Prostate gland (tissue), 2 donors: Measurements from ENCODE around the gene PADI2. TPM values are rescaled to one million over a fixed set of nuclear protein-coding genes. Genes with fewer than 3 reads are reported as not detected.

Experiments used
- DNase-seq: peaks from one replicate; pipeline ENCODE4 v3.0.0-alpha.2; 2019; ENCODE audit warnings: low spot score
- H3K27ac ChIP-seq, 2 donors: fragments of 200-600 bp; sonication (generic); 2 replicates each; pipeline ENCODE4 v1.5.1; 2017 to 2019
- H3K27me3 ChIP-seq: fragments of 200-600 bp; sonication (generic); replicated peaks from 2 replicates; pipeline ENCODE4 v1.5.1; 2019; ENCODE audit not compliant: insufficient read depth
- H3K36me3 ChIP-seq, 2 donors: fragments of 200-600 bp; sonication (generic); 1 replicate in 1 of 2; 2 replicates in 1 of 2; pipeline versions ENCODE4 v1.5.1 to v1.8.1; 2017 to 2019
- H3K4me1 ChIP-seq: fragments of 200-600 bp; sonication (generic); replicated peaks from 2 replicates; pipeline ENCODE4 v1.5.1; 2019
- H3K4me3 ChIP-seq, 2 donors: fragments of 200-600 bp; sonication (generic); 2 replicates each; pipeline ENCODE4 v1.5.1; 2017 to 2019
- H3K9me3 ChIP-seq: fragments of 200-600 bp; sonication (generic); 2 replicates; pipeline ENCODE4 v1.5.1; 2017
- POLR2A ChIP-seq: fragments of 450-650 bp; IDR thresholded peaks from one replicate; pipeline ENCODE4 v1.6.1; 2016; ENCODE audit warnings: antibody characterized with exemption, mild to moderate bottlenecking
- POLR2AphosphoS5 ChIP-seq: sonication (generic); formaldehyde crosslinking; IDR thresholded peaks from one replicate; pipeline ENCODE4 v1.6.1; 2017; ENCODE audit warnings: antibody characterized with exemption
- WGBS: methylation state at CpG from one replicate; pipeline ENCODE4 v1.1.5; 2018; 5-methylcytosine and 5-hydroxymethylcytosine counted together
- intact Hi-C: fragments of 100-400 bp; cut with DNase I; formaldehyde crosslinking; loops from one replicate; pipeline ENCODE4 v1.14.2; 2022
- total RNA-seq, 2 donors: library from RNA; depleted of rRNA; stranded (reverse); fragments of >200 nt; gene quantifications; one replicate each; pipeline ENCODE4 v1.1.0, GENCODE V29; 2016
- TF ChIP-seq, protein P1 (sequence below), 4 experiments: fragments of 200-600 bp in 2 of 4; fragments of 450-650 bp in 2 of 4; sonication (generic) in 2 of 4; IDR thresholded peaks; 1 replicate in 3 of 4; 2 replicates in 1 of 4; pipeline ENCODE4 v1.5.1; 2016 to 2019; ENCODE audit warnings: antibody characterized with exemption in 4 of 4, mild to moderate bottlenecking in 2 of 4, moderate library complexity in 2 of 4

PADI2 gene
- total RNA-seq, 2 donors from 2014 or later: 1.1 to 5.0 TPM

DNA sequence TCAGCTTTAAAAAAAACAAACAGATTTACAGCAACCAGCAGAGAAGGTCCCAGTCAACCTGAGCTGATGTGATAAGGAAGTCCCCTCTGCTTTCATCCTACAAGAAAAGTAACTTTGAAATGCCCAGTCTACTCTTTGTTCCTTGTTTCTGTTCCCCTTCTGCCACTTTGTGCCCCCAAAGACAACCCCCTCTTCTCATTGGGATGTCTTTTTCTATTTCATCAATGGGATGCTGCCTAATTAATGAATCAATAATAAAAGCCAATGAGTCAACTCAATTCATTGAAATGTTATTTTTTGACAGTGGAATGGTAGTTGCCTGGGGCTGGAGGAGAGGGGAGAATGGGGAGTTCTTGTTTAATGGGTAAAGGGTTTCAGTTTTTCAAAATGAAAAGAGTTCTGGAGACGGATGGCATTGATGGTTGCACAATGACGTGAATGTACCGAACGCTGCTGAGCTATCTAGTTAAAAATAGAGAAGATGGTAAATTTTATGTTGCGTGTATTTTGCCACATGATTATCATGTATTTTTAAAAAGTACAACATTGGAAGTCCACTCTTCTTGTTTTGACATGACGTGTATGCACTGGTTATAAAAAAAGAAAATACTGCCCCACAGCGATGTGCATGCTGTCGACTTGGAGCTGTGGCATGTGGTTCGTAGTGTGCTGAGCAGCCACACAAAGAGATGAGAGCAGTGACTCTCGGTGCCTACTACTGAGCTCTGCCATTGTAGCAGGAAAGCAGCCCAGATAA is 22.4 kb upstream of the PADI2 start:
- Histone ChIP-seq H3K27ac (no peak overlapping the region), H3K4me3 (no peak overlapping the region), H3K4me1 (no peaks in the 10 kb centered on the region), H3K27me3 (no peaks in the 10 kb centered on the region), H3K9me3 (no peaks in the 10 kb centered on the region), H3K36me3 (no peaks in the 10 kb centered on the region)
- WGBS: 73% methylated on average over 10 of the region's 10 CpGs
- TF ChIP-seq, protein P1, sequence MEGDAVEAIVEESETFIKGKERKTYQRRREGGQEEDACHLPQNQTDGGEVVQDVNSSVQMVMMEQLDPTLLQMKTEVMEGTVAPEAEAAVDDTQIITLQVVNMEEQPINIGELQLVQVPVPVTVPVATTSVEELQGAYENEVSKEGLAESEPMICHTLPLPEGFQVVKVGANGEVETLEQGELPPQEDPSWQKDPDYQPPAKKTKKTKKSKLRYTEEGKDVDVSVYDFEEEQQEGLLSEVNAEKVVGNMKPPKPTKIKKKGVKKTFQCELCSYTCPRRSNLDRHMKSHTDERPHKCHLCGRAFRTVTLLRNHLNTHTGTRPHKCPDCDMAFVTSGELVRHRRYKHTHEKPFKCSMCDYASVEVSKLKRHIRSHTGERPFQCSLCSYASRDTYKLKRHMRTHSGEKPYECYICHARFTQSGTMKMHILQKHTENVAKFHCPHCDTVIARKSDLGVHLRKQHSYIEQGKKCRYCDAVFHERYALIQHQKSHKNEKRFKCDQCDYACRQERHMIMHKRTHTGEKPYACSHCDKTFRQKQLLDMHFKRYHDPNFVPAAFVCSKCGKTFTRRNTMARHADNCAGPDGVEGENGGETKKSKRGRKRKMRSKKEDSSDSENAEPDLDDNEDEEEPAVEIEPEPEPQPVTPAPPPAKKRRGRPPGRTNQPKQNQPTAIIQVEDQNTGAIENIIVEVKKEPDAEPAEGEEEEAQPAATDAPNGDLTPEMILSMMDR (IDR thresholded peaks at IDR 0.05): no peak
- TF ChIP-seq POLR2A (no peak), POLR2AphosphoS5 (no peak)
- DNase-seq: no peak
- intact Hi-C loops: no loop called here

DNA sequence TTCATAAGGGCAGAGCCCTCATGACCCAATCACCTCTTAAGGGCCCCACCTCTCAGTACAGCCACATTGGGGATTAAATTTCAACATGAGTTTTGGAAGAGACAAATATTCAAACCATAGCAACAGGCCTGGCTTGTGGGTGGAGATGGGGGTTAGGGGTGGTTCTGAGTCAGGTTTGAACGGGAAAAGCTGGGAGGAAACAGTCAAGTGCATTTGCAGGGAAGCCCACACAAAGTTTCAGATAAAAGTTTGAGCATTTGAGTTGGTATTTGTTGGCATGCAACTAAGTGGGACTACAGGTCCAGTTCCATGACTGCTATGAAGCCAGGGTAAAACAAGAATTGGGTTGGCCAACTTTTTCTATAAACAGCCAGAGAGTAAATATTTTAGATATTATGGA is 21.0 kb upstream of the PADI2 start:
- WGBS: 19% methylated on average over 1 of the region's 1 CpG
- intact Hi-C loops: no loop called here
- TF ChIP-seq POLR2A (no peak), POLR2AphosphoS5 (no peak)
- TF ChIP-seq, protein P1 (IDR thresholded peaks at IDR 0.05): no peak
- Histone ChIP-seq H3K9me3 (no peaks in the 10 kb centered on the region), H3K36me3 (no peaks in the 10 kb centered on the region), H3K4me3 (no peak overlapping the region), H3K27ac (no peak overlapping the region), H3K4me1 (no peaks in the 10 kb centered on the region), H3K27me3 (no peaks in the 10 kb centered on the region)
- DNase-seq: no peak

- H3K4me1 ChIP-seq: no peaks in the 10 kb centered on the region
- H3K36me3 ChIP-seq: no peaks in the 10 kb centered on the region
- no peak overlapping the region for H3K4me3 ChIP-seq
- no peak for DNase-seq
- no peak overlapping the region for H3K27ac ChIP-seq
- H3K9me3 ChIP-seq: no peaks in the 10 kb centered on the region
- intact Hi-C loops: no loop called here
- no peaks in the 10 kb centered on the region for H3K27me3 ChIP-seq
- no peak for TF ChIP-seq POLR2AphosphoS5
- TF ChIP-seq POLR2A: no peak
- TF ChIP-seq, protein P1 (IDR thresholded peaks at IDR 0.05): no peak
Measured at GRCh38 chr1:17139637-17140036, 20.4 kb upstream of the PADI2 start.

DNA sequence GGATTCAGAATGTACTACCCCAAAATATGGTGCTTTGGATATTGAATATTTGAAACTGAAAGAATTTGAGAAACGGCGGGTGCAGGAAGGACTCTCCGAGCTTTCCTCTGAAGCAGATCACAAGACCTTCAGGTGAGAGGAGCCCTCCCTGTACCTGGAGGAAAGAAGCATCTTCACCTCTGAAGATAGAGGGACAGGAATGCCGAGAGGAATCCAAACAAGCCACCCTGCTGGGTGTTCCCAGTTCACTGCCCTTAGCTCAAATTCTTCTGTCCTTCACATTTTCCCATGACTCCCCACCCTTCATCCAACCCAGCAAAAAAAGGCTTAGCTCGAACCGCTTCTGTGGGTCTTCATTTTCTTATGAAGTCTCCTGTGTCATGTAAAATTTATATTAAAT is 18.2 kb upstream of the PADI2 start:
- no peaks in the 10 kb centered on the region for H3K27me3 ChIP-seq
- WGBS: 59% methylated on average over 6 of the region's 6 CpGs
- intact Hi-C loops: no loop called here
- DNase-seq: no peak
- H3K27ac ChIP-seq: no peak overlapping the region
- H3K9me3 ChIP-seq: no peaks in the 10 kb centered on the region
- no peak for TF ChIP-seq POLR2AphosphoS5
- TF ChIP-seq, protein P1 (IDR thresholded peaks at IDR 0.05): no peak
- no peak for TF ChIP-seq POLR2A
- no peak overlapping the region for H3K4me3 ChIP-seq
- no peaks in the 10 kb centered on the region for H3K4me1 ChIP-seq
- H3K36me3 ChIP-seq: no peaks in the 10 kb centered on the region

- H3K27me3 ChIP-seq: no peaks in the 10 kb centered on the region
- H3K27ac ChIP-seq: no peak overlapping the region
- DNase-seq: no peak
- intact Hi-C loops: no loop called here
- no peaks in the 10 kb centered on the region for H3K36me3 ChIP-seq
- H3K4me3 ChIP-seq: no peak overlapping the region
- H3K4me1 ChIP-seq: no peaks in the 10 kb centered on the region
- WGBS: 91% methylated on average over 8 of the region's 8 CpGs
- TF ChIP-seq, protein P1 (IDR thresholded peaks at IDR 0.05): no peak
- TF ChIP-seq POLR2AphosphoS5 (no peak), POLR2A (no peak)
- H3K9me3 ChIP-seq: no peaks in the 10 kb centered on the region
Measured at GRCh38 chr1:17136936-17137335, 17.7 kb upstream of the PADI2 start.
